PC-9 (cell line): ENCODE data around the gene MED9. TPM values are rescaled to one million over a fixed set of nuclear protein-coding genes. Genes with fewer than 3 reads are reported as not detected.

Experiments used
- BruUV-seq: library from RNA; stranded (reverse); fragments of 400-500 nt; replicated peaks from 2 replicates; lab custom pipeline; 2021; lab: Mats Ljungman, UMichigan
- CTCF ChIA-PET: fragments of 300-600 bp; sonication (Branson Sonifier 250); formaldehyde crosslinking; loops from one replicate; lab custom pipeline; 2022; ENCODE audit warnings: antibody characterized with exemption; lab: Charles Lee
- POLR2A ChIA-PET: fragments of 300-600 bp; sonication (Branson Sonifier 250); formaldehyde crosslinking; loops from one replicate; lab custom pipeline; 2022; ENCODE audit warnings: antibody characterized with exemption; ENCODE audit not compliant: unreplicated experiment; lab: Charles Lee
- DNase-seq, 2 experiments: peaks; one replicate each; pipeline versions ENCODE4 v3.0.0 to v3.0.0-alpha.2; 2015 to 2022; ENCODE audit warnings: mixed read lengths in 1 of 2
- H2AFZ ChIP-seq: fragments of 200-600 bp; sonication (generic); 2 replicates; pipeline ENCODE4 v1.8.1; 2017; ENCODE audit warnings: antibody characterized with exemption
- H3F3A ChIP-seq: fragments of 200-600 bp; sonication (generic); 2 replicates; pipeline ENCODE4 v1.8.1; 2017; ENCODE audit warnings: antibody characterized with exemption, mild to moderate bottlenecking, low read depth; ENCODE audit not compliant: insufficient read depth
- H3K27ac ChIP-seq: fragments of 200-600 bp; sonication (generic); 2 replicates; pipeline ENCODE4 v1.6.1; 2016; ENCODE audit warnings: mixed run types
- H3K27me3 ChIP-seq: fragments of 200-600 bp; sonication (generic); 2 replicates; pipeline ENCODE4 v1.6.1; 2016; ENCODE audit warnings: low read depth, mixed run types; ENCODE audit not compliant: insufficient read depth
- H3K36me3 ChIP-seq: fragments of 200-600 bp; sonication (generic); 2 replicates; pipeline ENCODE4 v1.6.1; 2016; ENCODE audit warnings: low read depth, mixed run types
- H3K4me1 ChIP-seq: fragments of 200-600 bp; sonication (generic); replicated peaks from 2 replicates; pipeline ENCODE4 v1.6.1; 2016; ENCODE audit warnings: mixed run types; ENCODE audit not compliant: insufficient read depth
- H3K4me2 ChIP-seq: fragments of 200-600 bp; sonication (generic); 2 replicates; pipeline ENCODE4 v1.6.1; 2017; ENCODE audit warnings: mixed run types
- H3K4me3 ChIP-seq: fragments of 200-600 bp; sonication (generic); 2 replicates; pipeline ENCODE4 v1.6.1; 2016; ENCODE audit warnings: mixed run types
- H3K79me2 ChIP-seq: fragments of 200-600 bp; sonication (generic); 2 replicates; pipeline ENCODE4 v1.6.1; 2017; ENCODE audit warnings: low read depth, mixed run types
- H3K9me2 ChIP-seq: fragments of 200-600 bp; sonication (generic); 2 replicates; pipeline ENCODE4 v1.8.1; 2017; ENCODE audit warnings: mild to moderate bottlenecking; ENCODE audit not compliant: insufficient read depth
- H3K9me3 ChIP-seq: fragments of 200-600 bp; sonication (generic); 2 replicates; pipeline ENCODE4 v1.8.1; 2016; ENCODE audit warnings: low read depth; ENCODE audit not compliant: insufficient read depth
- H4K20me1 ChIP-seq: fragments of 200-600 bp; sonication (generic); 2 replicates; pipeline ENCODE4 v1.8.1; 2017; ENCODE audit not compliant: insufficient read depth
- EZH2 ChIP-seq: fragments of 200-600 bp; sonication (generic); IDR thresholded peaks from 2 replicates; pipeline ENCODE4 v1.8.0; 2017; ENCODE audit warnings: antibody characterized with exemption, low read depth
- intact Hi-C: fragments of 100-400 bp; cut with micrococcal nuclease; formaldehyde crosslinking; loops from one replicate; pipeline ENCODE4 v1.10.0; 2022; ENCODE audit not compliant: unreplicated experiment
- total RNA-seq: library from RNA; stranded (reverse); gene quantifications from 2 replicates; pipeline ENCODE4 v1.2.3, GENCODE V29; 2021
- TF ChIP-seq, protein P1 (sequence below): fragments of 200-600 bp; sonication (generic); conservative IDR thresholded peaks from 2 replicates; pipeline ENCODE4 v1.6.1; 2017; ENCODE audit warnings: mixed run types, antibody characterized with exemption, mild to moderate bottlenecking, moderate library complexity

Gene MED9
- total RNA-seq, 1 experiment from 2014 or later, result 15.8 TPM

DNA sequence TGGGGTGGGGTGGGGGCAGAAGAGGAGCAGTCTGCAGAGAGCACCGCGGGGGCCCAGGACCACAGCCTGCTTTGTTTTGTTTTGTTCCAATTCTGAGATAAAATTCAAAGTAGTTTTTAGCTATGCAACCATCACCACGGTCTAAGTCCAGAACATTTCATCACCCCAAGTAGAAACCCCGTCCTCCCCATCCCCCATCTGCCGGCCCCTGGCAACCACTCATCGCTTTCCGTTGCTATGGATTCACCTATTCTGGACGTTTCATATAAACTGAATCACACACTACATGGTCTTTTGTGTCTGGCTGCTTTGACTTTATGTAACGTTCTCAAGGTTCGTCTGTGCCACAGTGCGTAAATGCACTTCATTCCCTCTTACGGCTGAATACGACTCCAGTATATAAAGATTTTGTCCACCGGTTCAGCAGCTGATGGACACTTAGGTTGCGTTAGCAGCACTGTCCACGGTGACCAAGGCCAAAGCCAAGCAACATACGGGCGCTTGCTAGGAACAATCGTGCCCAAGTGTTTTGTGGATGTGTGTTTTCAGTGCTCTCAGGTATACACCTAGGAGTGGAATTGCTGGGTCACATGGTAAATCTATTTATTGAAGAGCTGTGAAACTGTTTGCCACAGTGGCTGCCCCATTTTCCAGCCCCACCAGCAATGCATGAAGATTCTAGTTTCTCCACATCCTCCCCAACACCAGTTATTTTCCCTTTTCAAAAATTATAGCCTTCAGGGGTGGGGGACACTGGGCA lies 47.1 kb downstream of the MED9 start:
- ChIA-PET POLR2A (no interaction called here), CTCF (interaction anchor here (0.6 kb wide), 1 partner anchor 22 kb away, joined by 5 read pairs; no protein-coding TSS in a partner anchor)
- H3K27me3 ChIP-seq, result no peaks in the 10 kb centered on the region
- no peak for TF ChIP-seq EZH2
- TF ChIP-seq, protein P1, sequence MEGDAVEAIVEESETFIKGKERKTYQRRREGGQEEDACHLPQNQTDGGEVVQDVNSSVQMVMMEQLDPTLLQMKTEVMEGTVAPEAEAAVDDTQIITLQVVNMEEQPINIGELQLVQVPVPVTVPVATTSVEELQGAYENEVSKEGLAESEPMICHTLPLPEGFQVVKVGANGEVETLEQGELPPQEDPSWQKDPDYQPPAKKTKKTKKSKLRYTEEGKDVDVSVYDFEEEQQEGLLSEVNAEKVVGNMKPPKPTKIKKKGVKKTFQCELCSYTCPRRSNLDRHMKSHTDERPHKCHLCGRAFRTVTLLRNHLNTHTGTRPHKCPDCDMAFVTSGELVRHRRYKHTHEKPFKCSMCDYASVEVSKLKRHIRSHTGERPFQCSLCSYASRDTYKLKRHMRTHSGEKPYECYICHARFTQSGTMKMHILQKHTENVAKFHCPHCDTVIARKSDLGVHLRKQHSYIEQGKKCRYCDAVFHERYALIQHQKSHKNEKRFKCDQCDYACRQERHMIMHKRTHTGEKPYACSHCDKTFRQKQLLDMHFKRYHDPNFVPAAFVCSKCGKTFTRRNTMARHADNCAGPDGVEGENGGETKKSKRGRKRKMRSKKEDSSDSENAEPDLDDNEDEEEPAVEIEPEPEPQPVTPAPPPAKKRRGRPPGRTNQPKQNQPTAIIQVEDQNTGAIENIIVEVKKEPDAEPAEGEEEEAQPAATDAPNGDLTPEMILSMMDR, result no peak
- peaks cover 85% of the 10 kb centered on the region for H4K20me1 ChIP-seq
- no peak for DNase-seq
- no peak overlapping the region for H3K27ac ChIP-seq
- H3K79me2 ChIP-seq, result no peaks in the 10 kb centered on the region
- H3K9me3 ChIP-seq, result no peaks in the 10 kb centered on the region
- BruUV-seq, result no TSS peak
- H3K9me2 ChIP-seq, result no peaks in the 10 kb centered on the region
- intact Hi-C loops, result no loop called here
- H2AFZ ChIP-seq, result no peak overlapping the region
- no peaks in the 10 kb centered on the region for H3K4me1 ChIP-seq
- H3K36me3 ChIP-seq, result no peaks in the 10 kb centered on the region
- no peak overlapping the region for H3K4me3 ChIP-seq
- no peak overlapping the region for H3K4me2 ChIP-seq
- no peaks in the 10 kb centered on the region for H3F3A ChIP-seq

DNA sequence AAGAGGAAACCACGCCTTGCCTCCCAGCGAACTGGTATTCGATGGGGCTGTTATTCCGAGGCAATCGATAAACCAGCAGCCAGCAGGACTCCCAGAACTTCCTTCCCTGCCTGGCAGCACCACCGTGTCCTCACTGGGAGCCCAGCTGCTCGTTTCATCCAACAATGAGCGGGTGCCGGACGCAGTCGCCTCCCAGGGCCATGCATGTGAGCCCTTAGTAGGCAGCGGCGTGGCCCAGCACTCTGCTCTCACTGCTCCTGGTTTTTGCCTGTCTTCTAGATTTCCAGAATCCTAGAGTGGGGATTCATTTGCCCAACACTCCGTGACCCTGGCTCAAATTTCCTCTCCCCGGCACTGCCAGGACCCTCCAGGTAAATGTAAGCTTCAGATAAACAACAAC lies 48.5 kb downstream of the MED9 start:
- H3K27ac ChIP-seq, result no peak overlapping the region
- no peaks in the 10 kb centered on the region for H3K9me2 ChIP-seq
- H3K9me3 ChIP-seq, result no peaks in the 10 kb centered on the region
- no peak overlapping the region for H3K4me3 ChIP-seq
- POLR2A ChIA-PET, result no interaction called here
- H3K27me3 ChIP-seq, result no peaks in the 10 kb centered on the region
- H3K4me2 ChIP-seq, result no peak overlapping the region
- no peaks in the 10 kb centered on the region for H3K79me2 ChIP-seq
- CTCF ChIA-PET, result no interaction called here
- DNase-seq, result no peak
- no peaks in the 10 kb centered on the region for H3F3A ChIP-seq
- H4K20me1 ChIP-seq, result peaks cover 85% of the 10 kb centered on the region
- BruUV-seq, result no TSS peak
- H2AFZ ChIP-seq, result no peak overlapping the region
- H3K36me3 ChIP-seq, result no peaks in the 10 kb centered on the region
- no peaks in the 10 kb centered on the region for H3K4me1 ChIP-seq
- intact Hi-C loops, result no loop called here
- TF ChIP-seq, protein P1, result no peak
- no peak for TF ChIP-seq EZH2

DNA sequence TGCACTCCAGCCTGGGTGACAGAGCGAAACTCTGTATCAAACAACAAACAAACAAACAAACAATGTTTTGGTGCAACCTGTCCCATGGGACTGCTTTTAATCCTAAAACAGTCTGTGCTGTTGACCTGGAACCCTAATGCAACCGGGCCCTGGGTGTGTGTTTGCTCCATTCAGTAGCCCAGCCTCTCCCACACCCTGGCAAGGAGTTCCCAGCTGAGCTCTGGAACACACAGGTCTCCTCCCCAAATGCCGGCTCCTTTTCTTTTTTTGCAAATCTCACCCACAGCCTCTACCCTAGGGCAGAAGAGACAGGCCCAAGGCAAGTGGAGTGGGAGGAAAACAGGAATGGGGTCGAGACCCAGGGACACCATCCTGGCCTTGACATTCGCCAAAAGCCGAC lies 49.2 kb downstream of the MED9 start:
- ChIA-PET POLR2A (no interaction called here), CTCF (no interaction called here)
- Histone ChIP-seq H2AFZ (no peak overlapping the region), H3K9me3 (no peaks in the 10 kb centered on the region), H3K79me2 (no peaks in the 10 kb centered on the region), H3K27me3 (no peaks in the 10 kb centered on the region), H3K9me2 (no peaks in the 10 kb centered on the region), H4K20me1 (peaks cover 79% of the 10 kb centered on the region), H3K27ac (no peak overlapping the region), H3K36me3 (no peaks in the 10 kb centered on the region), H3K4me2 (no peak overlapping the region), H3K4me1 (no peaks in the 10 kb centered on the region), H3F3A (no peaks in the 10 kb centered on the region), H3K4me3 (no peak overlapping the region)
- TF ChIP-seq, protein P1, result no peak
- no peak for TF ChIP-seq EZH2
- BruUV-seq, result no TSS peak
- no peak for DNase-seq
- intact Hi-C loops, result no loop called here
